ENCODE results near the gene TMSB15C.
"Not testable (repeated sequence)": the region's sequence is repeated elsewhere in the genome, so short reads cannot be mapped to it uniquely, and the experiment has no call there.

Gene TMSB15C

GRCh38 chrX:104085477-104085876 is 9.4 kb upstream of the TMSB15C start:
- DNase-seq (ENCODE audit: low spot score) = no peak
- TF ChIP-seq CTCF (conservative IDR thresholded peaks at IDR 0.05; ENCODE audit: low read depth) = no peak
- CTCF ChIA-PET = no interaction called here
- POLR2A ChIA-PET (ENCODE audit: low non-redundant PET) = no interaction called here
- no peak overlapping the region for H3K27ac ChIP-seq

DNA sequence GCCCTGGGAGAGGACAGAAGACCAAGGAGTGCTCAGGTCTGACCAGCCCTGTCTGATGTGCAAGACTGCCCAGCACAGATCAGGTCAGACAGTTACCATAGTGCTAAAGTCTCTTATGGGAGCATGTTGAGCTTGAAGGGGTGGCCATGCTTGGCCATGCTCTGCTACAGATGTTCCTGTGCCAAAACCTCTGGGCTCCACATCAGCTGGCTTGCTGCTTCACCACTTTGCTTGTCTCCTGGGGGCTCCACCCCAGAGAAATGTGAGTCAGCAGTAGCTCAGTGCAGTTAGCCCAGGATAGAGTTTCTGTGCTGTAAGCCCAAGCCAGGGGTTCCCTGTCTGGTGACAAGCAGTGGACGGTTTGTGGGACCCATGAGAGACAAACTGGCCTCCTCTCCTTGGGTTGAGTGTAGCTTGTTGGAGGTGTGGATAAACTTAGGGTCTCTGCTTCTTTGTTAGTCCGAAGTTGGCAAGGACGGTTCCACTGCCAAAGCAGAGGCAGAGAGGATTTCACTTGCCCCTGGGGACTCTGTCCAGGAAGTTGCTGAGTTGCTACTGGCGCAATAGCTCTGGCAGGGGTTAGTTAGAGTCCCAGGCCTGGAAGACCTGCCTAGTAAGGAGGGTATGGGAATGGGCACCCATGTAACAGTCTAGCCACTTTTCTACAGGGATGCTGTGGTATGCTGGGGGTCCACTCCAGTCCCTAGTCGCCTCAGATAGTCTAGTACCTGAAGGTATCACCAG is 8.7 kb upstream of the TMSB15C start:
- POLR2A ChIA-PET (ENCODE audit: low non-redundant PET) = no interaction called here
- TF ChIP-seq CTCF (conservative IDR thresholded peaks at IDR 0.05; ENCODE audit: low read depth) = no peak
- DNase-seq (ENCODE audit: low spot score) = no peak
- CTCF ChIA-PET = no interaction called here
- H3K27ac ChIP-seq = no peak overlapping the region

DNA sequence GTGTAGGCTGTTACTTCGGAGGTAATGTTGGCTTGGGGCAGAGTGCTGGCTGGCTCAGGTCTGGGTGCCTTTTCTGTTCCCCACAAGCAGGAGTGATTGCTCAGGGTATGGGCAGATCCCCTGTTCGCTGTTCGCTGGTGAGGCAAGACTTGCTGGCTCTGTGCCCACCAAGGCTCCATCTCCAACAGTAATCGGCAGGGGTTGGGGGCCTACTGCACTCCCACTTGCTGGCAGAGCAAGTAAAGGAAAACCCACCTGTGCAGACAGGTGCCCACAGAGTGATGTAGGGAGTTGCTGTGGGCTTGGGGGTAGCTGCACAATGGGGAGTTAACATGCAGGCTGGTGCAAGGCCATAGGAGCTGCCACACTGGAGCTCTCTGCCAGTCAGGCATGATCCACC is 8.0 kb upstream of the TMSB15C start:
- H3K27ac ChIP-seq = no peak overlapping the region
- ChIA-PET CTCF (no interaction called here), POLR2A (ENCODE audit: low non-redundant PET) (no interaction called here)
- DNase-seq (ENCODE audit: low spot score) = no peak
- TF ChIP-seq CTCF (conservative IDR thresholded peaks at IDR 0.05; ENCODE audit: low read depth) = no peak

- POLR2A ChIA-PET (ENCODE audit: low non-redundant PET); H3K27ac ChIP-seq; DNase-seq (ENCODE audit: low spot score); CTCF ChIA-PET: not testable (repeated sequence)
Measured at GRCh38 chrX:104077854-104078253, 1.8 kb upstream of the TMSB15C start.

GRCh38 chrX:104062636-104063035 is 13.4 kb downstream of the TMSB15C start:
- POLR2A ChIA-PET (ENCODE audit: low non-redundant PET); CTCF ChIA-PET; H3K27ac ChIP-seq; DNase-seq (ENCODE audit: low spot score): not testable (repeated sequence)

DNA sequence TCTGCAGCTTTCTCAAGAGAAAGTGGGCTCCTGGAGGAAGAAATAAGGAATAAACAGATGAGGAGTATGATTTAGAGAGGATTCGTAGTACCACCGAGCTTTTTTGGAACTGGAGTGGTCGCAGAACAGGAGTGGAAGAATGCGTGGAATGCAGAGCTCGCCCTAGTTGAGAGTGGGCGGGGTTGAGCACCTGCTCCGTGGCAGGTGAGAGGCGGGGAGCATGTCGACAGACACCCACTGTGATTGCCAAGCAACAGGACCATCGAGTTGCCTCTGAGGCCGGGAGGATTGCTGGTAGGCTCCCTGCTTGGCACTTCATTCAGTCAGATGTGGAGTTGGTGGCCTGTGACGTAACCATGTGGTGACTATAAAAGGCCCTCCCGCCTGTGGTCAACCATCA is 21.1 kb downstream of the TMSB15C start:
- POLR2A ChIA-PET (ENCODE audit: low non-redundant PET); H3K27ac ChIP-seq; DNase-seq (ENCODE audit: low spot score); CTCF ChIA-PET: not testable (repeated sequence)

DNA sequence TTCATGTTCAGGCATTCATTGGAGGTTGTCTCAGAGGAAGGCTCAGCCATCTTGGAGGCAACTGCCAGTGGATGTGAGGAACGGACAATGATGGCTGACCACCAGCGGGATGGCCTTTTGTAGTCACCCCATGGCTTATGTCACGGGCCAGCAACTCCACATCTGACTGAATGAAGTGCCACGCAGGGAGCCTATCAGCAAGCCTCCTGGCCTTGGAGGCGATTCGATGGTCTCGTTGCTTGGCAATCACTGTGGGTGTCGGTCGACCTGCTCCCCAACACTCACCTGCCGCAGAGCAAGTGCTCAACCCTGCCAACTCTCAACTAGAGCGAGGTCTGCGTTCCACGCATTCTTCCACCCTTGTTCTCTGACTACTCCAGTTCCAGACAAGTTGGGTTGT is 28.9 kb downstream of the TMSB15C start:
- H3K27ac ChIP-seq = no peak overlapping the region
- no peak for DNase-seq (ENCODE audit: low spot score)
- no peak for TF ChIP-seq CTCF (conservative IDR thresholded peaks at IDR 0.05; ENCODE audit: low read depth)
- CTCF ChIA-PET = no interaction called here
- POLR2A ChIA-PET (ENCODE audit: low non-redundant PET) = no interaction called here

DNA sequence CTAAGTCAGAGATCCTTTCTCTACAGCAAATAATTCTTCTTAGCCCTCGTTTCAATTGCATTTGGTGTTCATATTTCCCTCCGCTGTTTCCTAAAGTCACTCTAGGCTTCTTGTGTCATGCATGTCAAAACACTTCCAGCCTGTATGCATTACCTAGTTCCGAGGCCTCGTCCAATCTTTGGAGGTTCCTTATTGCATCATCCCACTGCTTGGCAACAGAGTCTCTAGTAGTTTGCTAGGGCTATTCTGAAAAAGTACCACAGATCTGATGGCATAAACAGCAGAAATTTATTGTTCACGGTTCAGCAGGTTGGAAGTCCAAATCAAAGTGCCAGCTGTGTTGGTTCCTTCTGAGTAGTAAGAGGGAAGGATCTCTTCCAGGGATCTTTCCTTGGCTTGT is 30.4 kb downstream of the TMSB15C start:
- no peak for DNase-seq (ENCODE audit: low spot score)
- TF ChIP-seq CTCF (conservative IDR thresholded peaks at IDR 0.05; ENCODE audit: low read depth) = no peak
- ChIA-PET POLR2A (ENCODE audit: low non-redundant PET) (no interaction called here), CTCF (no interaction called here)
- H3K27ac ChIP-seq = no peak overlapping the region
